NCI-H2196 treated with DMSO at 0.1 percent for 48 hours (cell line): ENCODE data around the gene TRIM36.

ENCODE experiments used
- DNase-seq: peaks from one replicate; lab custom pipeline; 2025; ENCODE audit not compliant: unreplicated experiment; lab: John Stamatoyannopoulos, UW

TRIM36 gene

GRCh38 chr5:115168829-115169486 lies 750 bp downstream of the TRIM36 start:
- DNase-seq: no peak

GRCh38 chr5:115166744-115167393 lies 2.8 kb downstream of the TRIM36 start:
- DNase-seq: no peak

- DNase-seq: no peak
These were observed 3.9 kb downstream of the TRIM36 start for GRCh38 chr5:115165790-115166189.

GRCh38 chr5:115160975-115161475 lies 8.7 kb downstream of the TRIM36 start:
- no peak for DNase-seq

- DNase-seq: no peak
These were observed 18.4 kb downstream of the TRIM36 start for GRCh38 chr5:115151208-115151805.

- no peak for DNase-seq
These were observed 19.2 kb downstream of the TRIM36 start for GRCh38 chr5:115150512-115150911.

- no peak for DNase-seq
These were observed 22.7 kb downstream of the TRIM36 start for GRCh38 chr5:115147052-115147451.

- DNase-seq: no peak
These were observed 33.4 kb downstream of the TRIM36 start for GRCh38 chr5:115136294-115136693.

GRCh38 chr5:115132465-115132864 lies 37.2 kb downstream of the TRIM36 start:
- DNase-seq: no peak

- no peak for DNase-seq
These were observed 43.4 kb downstream of the TRIM36 start for GRCh38 chr5:115126303-115126702.

- no peak for DNase-seq
These were observed 45.0 kb downstream of the TRIM36 start for GRCh38 chr5:115124741-115125140.

- no peak for DNase-seq
These were observed 53.7 kb downstream of the TRIM36 start for GRCh38 chr5:115116001-115116400.

- DNase-seq: no peak
These were observed 59.9 kb downstream of the TRIM36 start for GRCh38 chr5:115109840-115110239.

GRCh38 chr5:115109356-115109755 lies 60.4 kb downstream of the TRIM36 start:
- no peak for DNase-seq

GRCh38 chr5:115100319-115100955 lies 69.3 kb downstream of the TRIM36 start:
- no peak for DNase-seq

GRCh38 chr5:115098041-115098702 lies 71.5 kb downstream of the TRIM36 start:
- peak; percentile 2 for DNase-seq

GRCh38 chr5:115097236-115097635 lies 72.5 kb downstream of the TRIM36 start:
- DNase-seq: no peak

- DNase-seq: no peak
These were observed 73.5 kb downstream of the TRIM36 start for GRCh38 chr5:115096034-115096769.

- no peak for DNase-seq
These were observed 81.8 kb downstream of the TRIM36 start for GRCh38 chr5:115087951-115088350.

- DNase-seq: no peak
These were observed 83.2 kb downstream of the TRIM36 start for GRCh38 chr5:115086473-115086872.
